Testis (tissue), 2 donors: ENCODE measurements around the gene LDLRAD4.

Source experiments
- CTCF ChIP-seq, 3 experiments: fragments of 450-650 bp in 2 of 3; fragments of 200-600 bp in 1 of 3; sonication (generic) in 1 of 3; IDR thresholded peaks; one replicate each; pipeline ENCODE4 v1.5.1; 2016 to 2019; ENCODE audit warnings: antibody characterized with exemption in 3 of 3, mild to moderate bottlenecking in 2 of 3, moderate library complexity in 1 of 3
- POLR2A ChIP-seq: fragments of 450-650 bp; IDR thresholded peaks from one replicate; pipeline ENCODE4 v1.6.1; 2017; ENCODE audit warnings: antibody characterized with exemption, mild to moderate bottlenecking, moderate library complexity

- TF ChIP-seq CTCF (IDR thresholded peaks at IDR 0.05) (no peak), POLR2A (no peak)
Observed at GRCh38 chr18:13213036-13213795, 5.3 kb upstream of the LDLRAD4 start.
